ENCODE data around the gene NAA40. TPM values are rescaled to one million over a fixed set of nuclear protein-coding genes. Genes with fewer than 3 reads are reported as not detected.

The NAA40 gene
- total and polyA plus RNA-seq, 2 experiments from 2014 or later, result 10.1 to 24.6 TPM

DNA sequence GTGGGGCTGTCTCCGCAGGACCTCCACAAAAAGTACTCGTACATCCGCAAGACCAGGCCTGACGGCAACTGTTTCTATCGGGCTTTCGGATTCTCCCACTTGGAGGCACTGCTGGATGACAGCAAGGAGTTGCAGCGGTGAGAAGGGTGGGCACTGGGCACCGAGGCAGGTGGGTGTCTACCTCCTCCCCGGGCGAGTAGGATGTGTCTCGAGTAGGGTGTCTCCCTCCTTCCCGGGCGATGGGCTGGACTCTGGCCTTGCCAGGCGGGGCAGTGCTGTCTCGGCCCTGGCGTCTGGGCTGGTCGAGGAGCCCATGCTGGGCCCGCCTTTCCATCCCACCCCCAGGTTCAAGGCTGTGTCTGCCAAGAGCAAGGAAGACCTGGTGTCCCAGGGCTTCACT, 57.7 kb downstream of the NAA40 start:
- peaks cover 53% of the 10 kb centered on the region for H3K36me3 Mint-ChIP-seq (ENCODE audit: low read depth)
- peaks cover 13% of the 10 kb centered on the region for H4K20me1 ChIP-seq (replicated peaks; ENCODE audit: insufficient read depth)
- H3K4me1 Mint-ChIP-seq, result peaks cover 15% of the 10 kb centered on the region
- no peak overlapping the region for H3K27ac Mint-ChIP-seq
- H3K4me2 ChIP-seq, result no peak overlapping the region
- peaks cover 22% of the 10 kb centered on the region; the same call in 1 of the 2 replicates for H3F3A ChIP-seq (replicated peaks; ENCODE audit: low read depth)
- H3K27me3 Mint-ChIP-seq (ENCODE audit: insufficient read depth, low read depth, poor library complexity), result peaks cover 8% of the 10 kb centered on the region
- peaks cover 10% of the 10 kb centered on the region for H3K4me1 ChIP-seq (ENCODE audit: insufficient read depth)
- H2AFZ ChIP-seq, result no peak overlapping the region
- no peak overlapping the region for H3K27ac ChIP-seq (ENCODE audit: low read depth)
- peaks cover 14% of the 10 kb centered on the region for H3K27me3 ChIP-seq (ENCODE audit: insufficient read depth)
- TF ChIP-seq, protein P1, sequence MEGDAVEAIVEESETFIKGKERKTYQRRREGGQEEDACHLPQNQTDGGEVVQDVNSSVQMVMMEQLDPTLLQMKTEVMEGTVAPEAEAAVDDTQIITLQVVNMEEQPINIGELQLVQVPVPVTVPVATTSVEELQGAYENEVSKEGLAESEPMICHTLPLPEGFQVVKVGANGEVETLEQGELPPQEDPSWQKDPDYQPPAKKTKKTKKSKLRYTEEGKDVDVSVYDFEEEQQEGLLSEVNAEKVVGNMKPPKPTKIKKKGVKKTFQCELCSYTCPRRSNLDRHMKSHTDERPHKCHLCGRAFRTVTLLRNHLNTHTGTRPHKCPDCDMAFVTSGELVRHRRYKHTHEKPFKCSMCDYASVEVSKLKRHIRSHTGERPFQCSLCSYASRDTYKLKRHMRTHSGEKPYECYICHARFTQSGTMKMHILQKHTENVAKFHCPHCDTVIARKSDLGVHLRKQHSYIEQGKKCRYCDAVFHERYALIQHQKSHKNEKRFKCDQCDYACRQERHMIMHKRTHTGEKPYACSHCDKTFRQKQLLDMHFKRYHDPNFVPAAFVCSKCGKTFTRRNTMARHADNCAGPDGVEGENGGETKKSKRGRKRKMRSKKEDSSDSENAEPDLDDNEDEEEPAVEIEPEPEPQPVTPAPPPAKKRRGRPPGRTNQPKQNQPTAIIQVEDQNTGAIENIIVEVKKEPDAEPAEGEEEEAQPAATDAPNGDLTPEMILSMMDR (conservative IDR thresholded peaks at IDR 0.05; ENCODE audit: low read depth in 2 of 2), result no peak
- TF ChIP-seq ZNF331 (CRISPR knock-in tag; IDR thresholded peaks at IDR 0.05; ENCODE audit: low read depth), result no peak
- TF ChIP-seq CREB1 (CRISPR knock-in tag; IDR thresholded peaks at IDR 0.05; ENCODE audit: low read depth), result no peak
- no peak for TF ChIP-seq POLR2AphosphoS5 (IDR thresholded peaks at IDR 0.05; ENCODE audit: low read depth)
- TF ChIP-seq, protein P2, sequence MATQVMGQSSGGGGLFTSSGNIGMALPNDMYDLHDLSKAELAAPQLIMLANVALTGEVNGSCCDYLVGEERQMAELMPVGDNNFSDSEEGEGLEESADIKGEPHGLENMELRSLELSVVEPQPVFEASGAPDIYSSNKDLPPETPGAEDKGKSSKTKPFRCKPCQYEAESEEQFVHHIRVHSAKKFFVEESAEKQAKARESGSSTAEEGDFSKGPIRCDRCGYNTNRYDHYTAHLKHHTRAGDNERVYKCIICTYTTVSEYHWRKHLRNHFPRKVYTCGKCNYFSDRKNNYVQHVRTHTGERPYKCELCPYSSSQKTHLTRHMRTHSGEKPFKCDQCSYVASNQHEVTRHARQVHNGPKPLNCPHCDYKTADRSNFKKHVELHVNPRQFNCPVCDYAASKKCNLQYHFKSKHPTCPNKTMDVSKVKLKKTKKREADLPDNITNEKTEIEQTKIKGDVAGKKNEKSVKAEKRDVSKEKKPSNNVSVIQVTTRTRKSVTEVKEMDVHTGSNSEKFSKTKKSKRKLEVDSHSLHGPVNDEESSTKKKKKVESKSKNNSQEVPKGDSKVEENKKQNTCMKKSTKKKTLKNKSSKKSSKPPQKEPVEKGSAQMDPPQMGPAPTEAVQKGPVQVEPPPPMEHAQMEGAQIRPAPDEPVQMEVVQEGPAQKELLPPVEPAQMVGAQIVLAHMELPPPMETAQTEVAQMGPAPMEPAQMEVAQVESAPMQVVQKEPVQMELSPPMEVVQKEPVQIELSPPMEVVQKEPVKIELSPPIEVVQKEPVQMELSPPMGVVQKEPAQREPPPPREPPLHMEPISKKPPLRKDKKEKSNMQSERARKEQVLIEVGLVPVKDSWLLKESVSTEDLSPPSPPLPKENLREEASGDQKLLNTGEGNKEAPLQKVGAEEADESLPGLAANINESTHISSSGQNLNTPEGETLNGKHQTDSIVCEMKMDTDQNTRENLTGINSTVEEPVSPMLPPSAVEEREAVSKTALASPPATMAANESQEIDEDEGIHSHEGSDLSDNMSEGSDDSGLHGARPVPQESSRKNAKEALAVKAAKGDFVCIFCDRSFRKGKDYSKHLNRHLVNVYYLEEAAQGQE (IDR thresholded peaks at IDR 0.05; ENCODE audit: unreplicated experiment), result no peak
- no peak for TF ChIP-seq STAT1 (IDR thresholded peaks at IDR 0.05; ENCODE audit: unreplicated experiment)
- TF ChIP-seq, protein P3, sequence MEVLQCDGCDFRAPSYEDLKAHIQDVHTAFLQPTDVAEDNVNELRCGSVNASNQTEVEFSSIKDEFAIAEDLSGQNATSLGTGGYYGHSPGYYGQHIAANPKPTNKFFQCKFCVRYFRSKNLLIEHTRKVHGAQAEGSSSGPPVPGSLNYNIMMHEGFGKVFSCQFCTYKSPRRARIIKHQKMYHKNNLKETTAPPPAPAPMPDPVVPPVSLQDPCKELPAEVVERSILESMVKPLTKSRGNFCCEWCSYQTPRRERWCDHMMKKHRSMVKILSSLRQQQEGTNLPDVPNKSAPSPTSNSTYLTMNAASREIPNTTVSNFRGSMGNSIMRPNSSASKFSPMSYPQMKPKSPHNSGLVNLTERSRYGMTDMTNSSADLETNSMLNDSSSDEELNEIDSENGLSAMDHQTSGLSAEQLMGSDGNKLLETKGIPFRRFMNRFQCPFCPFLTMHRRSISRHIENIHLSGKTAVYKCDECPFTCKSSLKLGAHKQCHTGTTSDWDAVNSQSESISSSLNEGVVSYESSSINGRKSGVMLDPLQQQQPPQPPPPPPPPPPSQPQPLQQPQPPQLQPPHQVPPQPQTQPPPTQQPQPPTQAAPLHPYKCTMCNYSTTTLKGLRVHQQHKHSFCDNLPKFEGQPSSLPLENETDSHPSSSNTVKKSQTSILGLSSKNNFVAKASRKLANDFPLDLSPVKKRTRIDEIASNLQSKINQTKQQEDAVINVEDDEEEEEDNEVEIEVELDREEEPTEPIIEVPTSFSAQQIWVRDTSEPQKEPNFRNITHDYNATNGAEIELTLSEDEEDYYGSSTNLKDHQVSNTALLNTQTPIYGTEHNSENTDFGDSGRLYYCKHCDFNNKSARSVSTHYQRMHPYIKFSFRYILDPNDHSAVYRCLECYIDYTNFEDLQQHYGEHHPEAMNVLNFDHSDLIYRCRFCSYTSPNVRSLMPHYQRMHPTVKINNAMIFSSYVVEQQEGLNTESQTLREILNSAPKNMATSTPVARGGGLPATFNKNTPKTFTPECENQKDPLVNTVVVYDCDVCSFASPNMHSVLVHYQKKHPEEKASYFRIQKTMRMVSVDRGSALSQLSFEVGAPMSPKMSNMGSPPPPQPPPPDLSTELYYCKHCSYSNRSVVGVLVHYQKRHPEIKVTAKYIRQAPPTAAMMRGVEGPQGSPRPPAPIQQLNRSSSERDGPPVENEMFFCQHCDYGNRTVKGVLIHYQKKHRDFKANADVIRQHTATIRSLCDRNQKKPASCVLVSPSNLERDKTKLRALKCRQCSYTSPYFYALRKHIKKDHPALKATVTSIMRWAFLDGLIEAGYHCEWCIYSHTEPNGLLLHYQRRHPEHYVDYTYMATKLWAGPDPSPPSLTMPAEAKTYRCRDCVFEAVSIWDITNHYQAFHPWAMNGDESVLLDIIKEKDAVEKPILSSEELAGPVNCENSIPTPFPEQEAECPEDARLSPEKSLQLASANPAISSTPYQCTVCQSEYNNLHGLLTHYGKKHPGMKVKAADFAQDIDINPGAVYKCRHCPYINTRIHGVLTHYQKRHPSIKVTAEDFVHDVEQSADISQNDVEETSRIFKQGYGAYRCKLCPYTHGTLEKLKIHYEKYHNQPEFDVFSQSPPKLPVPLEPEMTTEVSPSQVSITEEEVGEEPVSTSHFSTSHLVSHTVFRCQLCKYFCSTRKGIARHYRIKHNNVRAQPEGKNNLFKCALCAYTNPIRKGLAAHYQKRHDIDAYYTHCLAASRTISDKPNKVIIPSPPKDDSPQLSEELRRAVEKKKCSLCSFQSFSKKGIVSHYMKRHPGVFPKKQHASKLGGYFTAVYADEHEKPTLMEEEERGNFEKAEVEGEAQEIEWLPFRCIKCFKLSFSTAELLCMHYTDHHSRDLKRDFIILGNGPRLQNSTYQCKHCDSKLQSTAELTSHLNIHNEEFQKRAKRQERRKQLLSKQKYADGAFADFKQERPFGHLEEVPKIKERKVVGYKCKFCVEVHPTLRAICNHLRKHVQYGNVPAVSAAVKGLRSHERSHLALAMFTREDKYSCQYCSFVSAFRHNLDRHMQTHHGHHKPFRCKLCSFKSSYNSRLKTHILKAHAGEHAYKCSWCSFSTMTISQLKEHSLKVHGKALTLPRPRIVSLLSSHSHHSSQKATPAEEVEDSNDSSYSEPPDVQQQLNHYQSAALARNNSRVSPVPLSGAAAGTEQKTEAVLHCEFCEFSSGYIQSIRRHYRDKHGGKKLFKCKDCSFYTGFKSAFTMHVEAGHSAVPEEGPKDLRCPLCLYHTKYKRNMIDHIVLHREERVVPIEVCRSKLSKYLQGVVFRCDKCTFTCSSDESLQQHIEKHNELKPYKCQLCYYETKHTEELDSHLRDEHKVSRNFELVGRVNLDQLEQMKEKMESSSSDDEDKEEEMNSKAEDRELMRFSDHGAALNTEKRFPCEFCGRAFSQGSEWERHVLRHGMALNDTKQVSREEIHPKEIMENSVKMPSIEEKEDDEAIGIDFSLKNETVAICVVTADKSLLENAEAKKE (CRISPR knock-in tag; IDR thresholded peaks at IDR 0.05), result no peak
- TF ChIP-seq EZH2 (IDR thresholded peaks at IDR 0.05; ENCODE audit: low read depth, unreplicated experiment), result no peak
- no peak for TF ChIP-seq NANOG (IDR thresholded peaks at IDR 0.05; ENCODE audit: borderline replicate concordance)
- TF ChIP-seq, protein P4, sequence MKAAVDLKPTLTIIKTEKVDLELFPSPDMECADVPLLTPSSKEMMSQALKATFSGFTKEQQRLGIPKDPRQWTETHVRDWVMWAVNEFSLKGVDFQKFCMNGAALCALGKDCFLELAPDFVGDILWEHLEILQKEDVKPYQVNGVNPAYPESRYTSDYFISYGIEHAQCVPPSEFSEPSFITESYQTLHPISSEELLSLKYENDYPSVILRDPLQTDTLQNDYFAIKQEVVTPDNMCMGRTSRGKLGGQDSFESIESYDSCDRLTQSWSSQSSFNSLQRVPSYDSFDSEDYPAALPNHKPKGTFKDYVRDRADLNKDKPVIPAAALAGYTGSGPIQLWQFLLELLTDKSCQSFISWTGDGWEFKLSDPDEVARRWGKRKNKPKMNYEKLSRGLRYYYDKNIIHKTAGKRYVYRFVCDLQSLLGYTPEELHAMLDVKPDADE (IDR thresholded peaks at IDR 0.05), result no peak
- TF ChIP-seq ZNF114 (CRISPR knock-in tag; IDR thresholded peaks at IDR 0.05), result no peak
- TF ChIP-seq EZH2phosphoT487 (IDR thresholded peaks at IDR 0.05; ENCODE audit: unreplicated experiment), result no peak
- TF ChIP-seq JUNB (IDR thresholded peaks at IDR 0.05; ENCODE audit: unreplicated experiment), result no peak
- no peak for DNase-seq (ENCODE audit: low spot score)
- no peaks in the 10 kb centered on the region for H3K36me3 ChIP-seq (ENCODE audit: insufficient read depth)
- H3K4me3 Mint-ChIP-seq, result no peak overlapping the region
- no peaks in the 10 kb centered on the region for H3K9me2 ChIP-seq (ENCODE audit: insufficient read depth)
- H3K9me3 Mint-ChIP-seq, result no peaks in the 10 kb centered on the region; the same call in 2 of the 3 replicates
- 0 out of 2 replicates have a peak, but pooled peaks cover 8% of the 10 kb centered on the region for H3K79me2 ChIP-seq (replicated peaks; ENCODE audit: insufficient read depth)
- no peak for ATAC-seq
- H3K4me3 ChIP-seq, result no peak overlapping the region

Data from GM23338 (cell line).